Caco-2 (cell line): ENCODE results near the gene KBTBD12. TPM values are rescaled to one million over a fixed set of nuclear protein-coding genes. Genes with fewer than 3 reads are reported as not detected.
"Not testable (repeated sequence)": the region's sequence is repeated elsewhere in the genome, so short reads cannot be mapped to it uniquely, and the experiment has no call there.

Experiments used
- BruUV-seq: library from RNA; stranded (reverse); fragments of 400-500 nt; replicated peaks from 2 replicates; lab custom pipeline; 2021; lab: Mats Ljungman, UMichigan
- CTCF ChIA-PET: fragments of 300-600 bp; sonication (Branson Sonifier 250); formaldehyde crosslinking; loops from one replicate; lab custom pipeline; 2022; ENCODE audit warnings: antibody characterized with exemption; lab: Charles Lee
- POLR2A ChIA-PET: fragments of 300-600 bp; sonication (Branson Sonifier 250); formaldehyde crosslinking; loops from one replicate; lab custom pipeline; 2022; ENCODE audit warnings: antibody characterized with exemption; lab: Charles Lee
- DNase-seq, 2 experiments: peaks; one replicate each; pipeline versions ENCODE4 v3.0.0 to v3.0.0-alpha.2; 2020 to 2022
- H3K27me3 ChIP-seq: replicated peaks from 2 replicates; pipeline ENCODE4 v1.6.0; 2011; ENCODE audit warnings: low read length; ENCODE audit not compliant: control insufficient read depth, insufficient read depth
- H3K36me3 ChIP-seq: 2 replicates; pipeline ENCODE4 v1.5.1; 2011; ENCODE audit warnings: low read length; ENCODE audit not compliant: control insufficient read depth, insufficient read depth
- H3K4me1 ChIP-seq: fragments of 250-450 bp; sonication (Bioruptor Pico); 2 replicates; pipeline ENCODE4 v1.5.1; 2020; ENCODE audit warnings: mild to moderate bottlenecking
- H3K4me3 ChIP-seq: 2 replicates; pipeline ENCODE4 v1.5.1; 2011; ENCODE audit warnings: low read depth, mild to moderate bottlenecking, control low read depth, low read length
- H3K9me3 ChIP-seq: fragments of 250-450 bp; sonication (Bioruptor Pico); 2 replicates; pipeline ENCODE4 v1.5.1; 2020; ENCODE audit warnings: mild to moderate bottlenecking, moderate library complexity
- H3K27ac Mint-ChIP-seq: one replicate; pipeline ENCODE4 v1.8.0; 2022; ENCODE audit warnings: mixed read lengths; ENCODE audit not compliant: unreplicated experiment
- H3K27me3 Mint-ChIP-seq: one replicate; pipeline ENCODE4 v1.8.0; 2022; ENCODE audit warnings: mixed read lengths; ENCODE audit not compliant: insufficient read depth, unreplicated experiment
- H3K36me3 Mint-ChIP-seq: one replicate; pipeline ENCODE4 v1.8.0; 2022; ENCODE audit warnings: mild to moderate bottlenecking, mixed read lengths; ENCODE audit not compliant: insufficient read depth, unreplicated experiment
- H3K4me1 Mint-ChIP-seq: one replicate; pipeline ENCODE4 v1.8.0; 2022; ENCODE audit warnings: low read depth, mixed read lengths; ENCODE audit not compliant: unreplicated experiment
- H3K4me3 Mint-ChIP-seq: one replicate; pipeline ENCODE4 v1.8.0; 2022; ENCODE audit warnings: mild to moderate bottlenecking, moderate library complexity, mixed read lengths; ENCODE audit not compliant: unreplicated experiment
- H3K9me3 Mint-ChIP-seq: one replicate; pipeline ENCODE4 v1.8.0; 2022; ENCODE audit warnings: mixed read lengths; ENCODE audit not compliant: unreplicated experiment
- intact Hi-C: fragments of 100-400 bp; cut with micrococcal nuclease; formaldehyde crosslinking; loops from one replicate; pipeline ENCODE4 v1.10.0; 2022; ENCODE audit not compliant: unreplicated experiment
- total RNA-seq: library from RNA; stranded (reverse); gene quantifications from 2 replicates; pipeline ENCODE4 v1.2.3, GENCODE V29; 2022
- TF ChIP-seq, protein P1 (sequence below), 2 experiments: fragments of 200-600 bp in 1 of 2; IDR thresholded peaks; 1 replicate in 1 of 2; 2 replicates in 1 of 2; pipeline versions ENCODE4 v1.5.1 to v1.8.0; 2011 to 2022; ENCODE audit warnings: antibody characterized with exemption in 1 of 2, control low read depth in 1 of 2, inconsistent platforms in 1 of 2, low read depth in 1 of 2, low read length in 1 of 2, mild to moderate bottlenecking in 1 of 2, moderate library complexity in 1 of 2; ENCODE audit not compliant: insufficient read depth in 1 of 2, severe bottlenecking in 1 of 2, unreplicated experiment in 1 of 2

KBTBD12 gene
- total RNA-seq, 1 experiment from 2014 or later = not detected

DNA sequence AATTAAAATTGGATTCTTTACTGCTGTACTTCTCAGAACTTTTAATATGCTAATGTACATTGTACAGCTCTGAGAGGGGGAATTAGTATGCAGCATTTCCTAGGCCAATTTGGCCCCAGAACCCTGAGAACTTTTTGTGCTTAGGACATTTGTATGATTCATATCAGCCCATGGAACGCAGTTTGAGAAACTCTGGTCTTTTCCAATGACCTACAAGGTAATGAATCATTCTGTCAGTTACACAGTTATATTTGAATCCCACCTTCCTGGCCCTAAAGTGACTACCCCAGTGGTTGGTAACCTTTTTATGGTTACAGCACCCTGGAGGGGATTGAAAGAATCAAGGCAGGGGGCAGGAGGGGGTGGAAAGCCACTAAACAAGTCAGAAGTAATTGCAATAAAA, 25.6 kb upstream of the KBTBD12 start:
- DNase-seq = no peak
- TF ChIP-seq, protein P1, sequence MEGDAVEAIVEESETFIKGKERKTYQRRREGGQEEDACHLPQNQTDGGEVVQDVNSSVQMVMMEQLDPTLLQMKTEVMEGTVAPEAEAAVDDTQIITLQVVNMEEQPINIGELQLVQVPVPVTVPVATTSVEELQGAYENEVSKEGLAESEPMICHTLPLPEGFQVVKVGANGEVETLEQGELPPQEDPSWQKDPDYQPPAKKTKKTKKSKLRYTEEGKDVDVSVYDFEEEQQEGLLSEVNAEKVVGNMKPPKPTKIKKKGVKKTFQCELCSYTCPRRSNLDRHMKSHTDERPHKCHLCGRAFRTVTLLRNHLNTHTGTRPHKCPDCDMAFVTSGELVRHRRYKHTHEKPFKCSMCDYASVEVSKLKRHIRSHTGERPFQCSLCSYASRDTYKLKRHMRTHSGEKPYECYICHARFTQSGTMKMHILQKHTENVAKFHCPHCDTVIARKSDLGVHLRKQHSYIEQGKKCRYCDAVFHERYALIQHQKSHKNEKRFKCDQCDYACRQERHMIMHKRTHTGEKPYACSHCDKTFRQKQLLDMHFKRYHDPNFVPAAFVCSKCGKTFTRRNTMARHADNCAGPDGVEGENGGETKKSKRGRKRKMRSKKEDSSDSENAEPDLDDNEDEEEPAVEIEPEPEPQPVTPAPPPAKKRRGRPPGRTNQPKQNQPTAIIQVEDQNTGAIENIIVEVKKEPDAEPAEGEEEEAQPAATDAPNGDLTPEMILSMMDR (IDR thresholded peaks at IDR 0.05; ENCODE audit: insufficient read depth in 1 of 2, low read depth in 1 of 2, low read length in 1 of 2, severe bottlenecking in 1 of 2, unreplicated experiment in 1 of 2) = no peak
- Mint-ChIP-seq H3K9me3 (peaks cover 25% of the 10 kb centered on the region), H3K4me3 (no peak overlapping the region), H3K27ac (no peak overlapping the region), H3K4me1 (peaks cover 7% of the 10 kb centered on the region), H3K27me3 (peaks cover 3% of the 10 kb centered on the region), H3K36me3 (no peaks in the 10 kb centered on the region)
- H3K4me1 ChIP-seq = no peaks in the 10 kb centered on the region
- H3K9me3 ChIP-seq = peaks cover 15% of the 10 kb centered on the region
- no peak overlapping the region for H3K4me3 ChIP-seq
- BruUV-seq = no TSS peak
- no peaks in the 10 kb centered on the region for H3K36me3 ChIP-seq
- intact Hi-C loops = no loop called here
- POLR2A ChIA-PET = no interaction called here
- CTCF ChIA-PET = no interaction called here
- no peaks in the 10 kb centered on the region for H3K27me3 ChIP-seq

- H3K36me3 Mint-ChIP-seq = no peaks in the 10 kb centered on the region
- Histone ChIP-seq H3K4me3 (no peak overlapping the region), H3K27me3 (no peaks in the 10 kb centered on the region), H3K4me1 (no peaks in the 10 kb centered on the region), H3K36me3 (no peaks in the 10 kb centered on the region), H3K9me3 (peaks cover 15% of the 10 kb centered on the region)
- no peak overlapping the region for H3K27ac Mint-ChIP-seq
- intact Hi-C loops = no loop called here
- ChIA-PET CTCF (no interaction called here), POLR2A (no interaction called here)
- no TSS peak for BruUV-seq
- H3K4me1 Mint-ChIP-seq = peaks cover 7% of the 10 kb centered on the region
- no peak for DNase-seq
- H3K27me3 Mint-ChIP-seq = peaks cover 3% of the 10 kb centered on the region
- TF ChIP-seq, protein P1 (IDR thresholded peaks at IDR 0.05; ENCODE audit: insufficient read depth in 1 of 2, low read depth in 1 of 2, low read length in 1 of 2, severe bottlenecking in 1 of 2, unreplicated experiment in 1 of 2) = no peak
- peaks cover 25% of the 10 kb centered on the region for H3K9me3 Mint-ChIP-seq
- no peak overlapping the region for H3K4me3 Mint-ChIP-seq
These were observed 24.9 kb upstream of the KBTBD12 start for GRCh38 chr3:127889976-127890650.

- H3K36me3 ChIP-seq, POLR2A ChIA-PET, H3K36me3 Mint-ChIP-seq, H3K4me3 ChIP-seq, H3K27ac Mint-ChIP-seq, intact Hi-C loops, BruUV-seq, H3K27me3 ChIP-seq, H3K4me1 ChIP-seq, H3K4me1 Mint-ChIP-seq, H3K4me3 Mint-ChIP-seq, H3K27me3 Mint-ChIP-seq, CTCF ChIA-PET: not testable (repeated sequence)
- peak in 1 of 2 experiments; percentile 8 for DNase-seq
- H3K9me3 ChIP-seq = peaks cover 15% of the 10 kb centered on the region
- peaks cover 25% of the 10 kb centered on the region for H3K9me3 Mint-ChIP-seq
These were observed 24.3 kb upstream of the KBTBD12 start for GRCh38 chr3:127890651-127891290.
